Upper lobe of left lung (tissue), 6 donors: ENCODE data around the gene APCS. TPM values are rescaled to one million over a fixed set of nuclear protein-coding genes. Genes with fewer than 3 reads are reported as not detected.

ENCODE experiments used
- ATAC-seq, 2 donors: fragments of 200-7000 bp; cut with Tn5 transposase; one replicate each; pipeline ENCODE4 v1.9.1; 2022; ENCODE audit warnings: mild to moderate bottlenecking in 2 of 2, moderate library complexity in 2 of 2; ENCODE audit not compliant: low FRiP score in 2 of 2
- DNase-seq, 2 donors: peaks; one replicate each; pipeline ENCODE4 v3.0.0-alpha.2; 2019 to 2020
- H3K27ac ChIP-seq, 4 donors: fragments of 200-600 bp; sonication (generic); one replicate each; pipeline ENCODE4 v1.5.1; 2016 to 2019
- H3K27me3 ChIP-seq, 4 donors: fragments of 200-600 bp; sonication (generic); one replicate each; pipeline ENCODE4 v1.5.1; 2017 to 2019
- H3K36me3 ChIP-seq, 4 donors: fragments of 200-600 bp; sonication (generic); one replicate each; pipeline ENCODE4 v1.5.1; 2016 to 2019
- H3K4me1 ChIP-seq, 4 donors: fragments of 200-600 bp; sonication (generic); one replicate each; pipeline ENCODE4 v1.5.1; 2018 to 2019
- H3K4me3 ChIP-seq, 4 donors: fragments of 200-600 bp; sonication (generic); one replicate each; pipeline ENCODE4 v1.5.1; 2017 to 2019; ENCODE audit warnings: mild to moderate bottlenecking in 2 of 4, moderate library complexity in 1 of 4
- H3K9me3 ChIP-seq, 4 donors: fragments of 200-600 bp; sonication (generic); one replicate each; pipeline ENCODE4 v1.5.1; 2018 to 2019
- CTCF ChIP-seq, 6 experiments: fragments of 450-650 bp in 4 of 6; fragments of 200-600 bp in 2 of 6; sonication (generic) in 2 of 6; IDR thresholded peaks; one replicate each; pipeline ENCODE4 v1.5.1; 2016 to 2019; ENCODE audit warnings: antibody characterized with exemption in 6 of 6
- EP300 ChIP-seq, 4 donors: sonication (generic); formaldehyde crosslinking; IDR thresholded peaks; one replicate each; pipeline ENCODE4 v1.5.1; 2017; ENCODE audit warnings: antibody characterized with exemption in 4 of 4, control low read depth in 2 of 4
- POLR2A ChIP-seq, 4 donors: fragments of 450-650 bp; IDR thresholded peaks; one replicate each; pipeline ENCODE4 v1.5.1; 2016 to 2017; ENCODE audit warnings: antibody characterized with exemption in 4 of 4, mild to moderate bottlenecking in 2 of 4
- POLR2AphosphoS5 ChIP-seq, 2 donors: sonication (generic); formaldehyde crosslinking; IDR thresholded peaks; one replicate each; pipeline ENCODE4 v1.5.1; 2017; ENCODE audit warnings: antibody characterized with exemption in 2 of 2
- WGBS, 2 donors: methylation state at CpG; one replicate each; pipeline ENCODE4 v1.1.5; 2017 to 2018; 5-methylcytosine and 5-hydroxymethylcytosine counted together
- total RNA-seq, 6 donors: library from RNA; depleted of rRNA in 4 of 6; stranded (reverse); fragments of >200 nt in 4 of 6; gene quantifications; one replicate each; pipeline versions ENCODE4 v1.1.0 to v1.2.1, GENCODE V29; 2016 to 2021
- donor health status: DM: no; HTN: no; CAD: no; lungs with moderate emphysema.
- donor health status: DM: no; HTN: yes; CAD: no; lungs with severe emphysema.

APCS gene
- total RNA-seq, 6 donors from 2014 or later, result 0.40 to 0.47 TPM; not detected in 4

- ATAC-seq (no peak), DNase-seq (no peak)
- no peak for TF ChIP-seq CTCF (IDR thresholded peaks at IDR 0.05)
- no peak for TF ChIP-seq POLR2AphosphoS5 (IDR thresholded peaks at IDR 0.05)
- TF ChIP-seq POLR2A (IDR thresholded peaks at IDR 0.05), result no peak
- TF ChIP-seq EP300 (IDR thresholded peaks at IDR 0.05), result no peak
- WGBS, 2 donors, result 73 to 79% methylated on average over 1 of the region's 1 CpG
- Histone ChIP-seq H3K36me3 (no peaks in the 10 kb centered on the region), H3K27ac (no peak overlapping the region), H3K4me1 (no peaks in the 10 kb centered on the region), H3K9me3 (no peaks in the 10 kb centered on the region), H3K27me3 (no peaks in the 10 kb centered on the region), H3K4me3 (no peak overlapping the region)
Observed at GRCh38 chr1:159581422-159581821, 6.2 kb upstream of the APCS start.

- Histone ChIP-seq H3K9me3 (no peaks in the 10 kb centered on the region), H3K27me3 (no peaks in the 10 kb centered on the region), H3K36me3 (no peaks in the 10 kb centered on the region), H3K27ac (no peak overlapping the region), H3K4me1 (no peaks in the 10 kb centered on the region), H3K4me3 (no peak overlapping the region)
- TF ChIP-seq POLR2AphosphoS5 (IDR thresholded peaks at IDR 0.05), result no peak
- TF ChIP-seq EP300 (IDR thresholded peaks at IDR 0.05), result no peak
- no peak for TF ChIP-seq POLR2A (IDR thresholded peaks at IDR 0.05)
- no peak for TF ChIP-seq CTCF (IDR thresholded peaks at IDR 0.05)
- ATAC-seq (no peak), DNase-seq (no peak)
- 83 to 84% methylated on average over 2 of the region's 2 CpGs for WGBS, 2 donors
Observed at GRCh38 chr1:159584536-159584935, 3.1 kb upstream of the APCS start.

- Histone ChIP-seq H3K27ac (no peak overlapping the region), H3K36me3 (no peaks in the 10 kb centered on the region), H3K4me1 (no peaks in the 10 kb centered on the region), H3K27me3 (no peaks in the 10 kb centered on the region), H3K9me3 (no peaks in the 10 kb centered on the region), H3K4me3 (no peak overlapping the region)
- DNase-seq (no peak), ATAC-seq (no peak)
- WGBS, 2 donors, result 88 to 93% methylated on average over 4 of the region's 4 CpGs
- TF ChIP-seq POLR2AphosphoS5 (IDR thresholded peaks at IDR 0.05) (no peak), POLR2A (IDR thresholded peaks at IDR 0.05) (no peak), CTCF (IDR thresholded peaks at IDR 0.05) (no peak), EP300 (IDR thresholded peaks at IDR 0.05) (no peak)
Observed at GRCh38 chr1:159591981-159592380, 4.4 kb downstream of the APCS start.

DNA sequence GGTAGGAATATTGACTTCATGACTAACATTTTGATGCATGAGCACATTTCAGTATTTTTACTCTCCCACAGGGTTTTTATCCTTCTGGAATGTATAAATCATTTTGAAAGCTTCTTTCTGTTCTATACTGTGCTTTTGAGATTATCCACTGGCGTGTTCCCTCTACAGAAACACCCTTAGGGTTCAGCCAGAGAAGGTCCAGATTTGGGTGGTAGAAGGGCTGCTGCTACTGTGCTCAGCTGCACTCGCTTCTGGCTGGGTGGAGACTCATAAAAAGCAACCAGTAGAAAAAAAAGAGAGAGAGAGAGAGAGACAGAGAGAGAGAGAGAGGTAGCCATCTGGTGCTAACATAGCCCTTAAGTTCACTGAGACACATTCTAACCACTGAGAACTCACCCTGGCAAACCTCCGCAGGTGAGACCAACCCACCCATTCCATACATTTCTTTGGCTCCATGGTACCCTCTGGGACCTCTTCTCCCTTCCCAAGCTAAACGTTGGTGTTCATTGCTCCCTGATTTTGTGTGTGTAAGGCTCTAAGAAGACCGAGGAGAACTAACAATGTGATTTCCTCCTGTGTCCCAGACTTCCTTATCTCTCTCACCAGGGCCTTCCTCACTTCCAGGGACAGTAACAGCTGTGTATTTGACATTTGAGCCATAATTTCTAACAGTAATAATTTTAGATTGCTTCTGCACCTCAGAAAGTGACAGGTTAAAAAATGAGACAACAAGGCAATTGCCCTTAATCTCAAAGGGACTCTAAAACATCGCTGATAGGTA is 7.2 kb downstream of the APCS start:
- H3K27me3 ChIP-seq, result no peaks in the 10 kb centered on the region
- no peaks in the 10 kb centered on the region for H3K4me1 ChIP-seq
- ATAC-seq (peak in 1 of 2 donors; percentile 26), DNase-seq (no peak)
- 37 to 48% methylated on average over 6 of the region's 6 CpGs for WGBS, 2 donors
- H3K36me3 ChIP-seq, result no peaks in the 10 kb centered on the region
- H3K27ac ChIP-seq, result no peak overlapping the region
- no peak overlapping the region for H3K4me3 ChIP-seq
- no peak for TF ChIP-seq POLR2A (IDR thresholded peaks at IDR 0.05)
- no peak for TF ChIP-seq CTCF (IDR thresholded peaks at IDR 0.05)
- no peak for TF ChIP-seq EP300 (IDR thresholded peaks at IDR 0.05)
- no peak for TF ChIP-seq POLR2AphosphoS5 (IDR thresholded peaks at IDR 0.05)
- no peaks in the 10 kb centered on the region for H3K9me3 ChIP-seq

- no peak for TF ChIP-seq CTCF (IDR thresholded peaks at IDR 0.05)
- TF ChIP-seq EP300 (IDR thresholded peaks at IDR 0.05), result no peak
- no peak for TF ChIP-seq POLR2A (IDR thresholded peaks at IDR 0.05)
- TF ChIP-seq POLR2AphosphoS5 (IDR thresholded peaks at IDR 0.05), result no peak
- H3K4me3 ChIP-seq, result no peak overlapping the region
- no peaks in the 10 kb centered on the region for H3K36me3 ChIP-seq
- no peak for ATAC-seq
- no peaks in the 10 kb centered on the region for H3K27me3 ChIP-seq
- 53 to 72% methylated on average over 4 of the region's 4 CpGs for WGBS, 2 donors
- no peaks in the 10 kb centered on the region for H3K9me3 ChIP-seq
- no peak overlapping the region for H3K27ac ChIP-seq
- no peak for DNase-seq
- H3K4me1 ChIP-seq, result no peaks in the 10 kb centered on the region
Observed at GRCh38 chr1:159598196-159598595, 10.6 kb downstream of the APCS start.
